ENCODE data around the gene TMEM126B. TPM values are rescaled to one million over a fixed set of nuclear protein-coding genes. Genes with fewer than 3 reads are reported as not detected.
A peak's percentile ranks its signal among the peaks of the same experiment; 100 is the strongest.

The TMEM126B gene
- total RNA-seq = 10 to 100 TPM; 41.1 to 50.5 (median 47.0) TPM

DNA sequence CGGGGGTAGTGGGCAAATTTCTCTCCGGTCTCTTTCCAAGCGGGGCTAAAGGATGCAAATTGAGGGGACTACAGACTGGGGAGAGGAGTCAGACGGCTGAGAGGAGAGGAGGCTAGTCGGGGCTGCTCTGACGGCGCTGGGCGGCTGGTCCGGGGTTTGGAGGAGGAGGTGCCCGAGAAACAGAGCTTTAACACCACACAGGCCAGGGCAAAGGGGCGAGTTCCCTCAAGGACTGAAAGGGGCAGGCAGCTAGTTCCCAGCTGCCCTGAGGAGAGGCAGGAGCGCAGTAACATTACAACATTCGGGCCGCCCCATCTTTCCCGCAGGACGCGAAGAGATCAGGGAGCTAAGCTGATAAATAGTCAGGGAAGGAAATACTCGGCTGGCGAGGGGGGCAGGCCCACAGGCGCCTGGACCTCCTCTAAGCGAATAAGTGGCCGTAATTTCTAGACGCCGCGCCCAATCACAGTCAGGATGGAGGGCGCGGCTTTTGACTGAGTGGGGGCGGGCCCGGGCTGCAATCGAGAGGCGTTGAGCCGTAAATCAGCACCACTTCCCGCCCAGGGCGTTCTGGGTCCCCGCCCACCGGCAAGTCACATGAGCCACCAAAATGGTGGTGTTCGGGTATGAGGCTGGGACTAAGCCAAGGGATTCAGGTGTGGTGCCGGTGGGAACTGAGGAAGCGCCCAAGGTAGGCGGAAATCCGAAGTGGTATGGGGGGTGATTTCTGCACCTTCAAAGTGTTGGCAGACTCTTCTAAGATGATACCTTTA is at the start of gene TMEM126B:
Gene TMEM126B (plus strand): TSS at position 596 of the 773 bp plus-strand sequence. CDS start 15 bp downstream, at position 611.
- Histone ChIP-seq H3K27me3 (no peaks in the 10 kb centered on the region), H3K27ac (peak within 1 kb of the TSS; percentile 91 to 94), H3K36me3 (no peaks in the 10 kb centered on the region), H3K9me3 (no peaks in the 10 kb centered on the region), H3K4me3 (peak within 1 kb of the TSS; percentile 66 to 84 (median 82)), H3K4me1 (peaks cover 0 to 15% of the 10 kb centered on the region in 2 donors)
- intact Hi-C loops (cut with DNase I; ENCODE audit: low total_unique reads) = no loop called here
- peak; percentile 98 for DNase-seq (ENCODE audit: low spot score in 2 of 2)
- TF ChIP-seq POLR2AphosphoS5 (IDR thresholded peaks at IDR 0.05) (peak; percentile 87 to 88 (median 87)), POLR2A (IDR thresholded peaks at IDR 0.05) (peak; percentile 24)
- TF ChIP-seq, protein P1, sequence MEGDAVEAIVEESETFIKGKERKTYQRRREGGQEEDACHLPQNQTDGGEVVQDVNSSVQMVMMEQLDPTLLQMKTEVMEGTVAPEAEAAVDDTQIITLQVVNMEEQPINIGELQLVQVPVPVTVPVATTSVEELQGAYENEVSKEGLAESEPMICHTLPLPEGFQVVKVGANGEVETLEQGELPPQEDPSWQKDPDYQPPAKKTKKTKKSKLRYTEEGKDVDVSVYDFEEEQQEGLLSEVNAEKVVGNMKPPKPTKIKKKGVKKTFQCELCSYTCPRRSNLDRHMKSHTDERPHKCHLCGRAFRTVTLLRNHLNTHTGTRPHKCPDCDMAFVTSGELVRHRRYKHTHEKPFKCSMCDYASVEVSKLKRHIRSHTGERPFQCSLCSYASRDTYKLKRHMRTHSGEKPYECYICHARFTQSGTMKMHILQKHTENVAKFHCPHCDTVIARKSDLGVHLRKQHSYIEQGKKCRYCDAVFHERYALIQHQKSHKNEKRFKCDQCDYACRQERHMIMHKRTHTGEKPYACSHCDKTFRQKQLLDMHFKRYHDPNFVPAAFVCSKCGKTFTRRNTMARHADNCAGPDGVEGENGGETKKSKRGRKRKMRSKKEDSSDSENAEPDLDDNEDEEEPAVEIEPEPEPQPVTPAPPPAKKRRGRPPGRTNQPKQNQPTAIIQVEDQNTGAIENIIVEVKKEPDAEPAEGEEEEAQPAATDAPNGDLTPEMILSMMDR (IDR thresholded peaks at IDR 0.05) = no peak

DNA sequence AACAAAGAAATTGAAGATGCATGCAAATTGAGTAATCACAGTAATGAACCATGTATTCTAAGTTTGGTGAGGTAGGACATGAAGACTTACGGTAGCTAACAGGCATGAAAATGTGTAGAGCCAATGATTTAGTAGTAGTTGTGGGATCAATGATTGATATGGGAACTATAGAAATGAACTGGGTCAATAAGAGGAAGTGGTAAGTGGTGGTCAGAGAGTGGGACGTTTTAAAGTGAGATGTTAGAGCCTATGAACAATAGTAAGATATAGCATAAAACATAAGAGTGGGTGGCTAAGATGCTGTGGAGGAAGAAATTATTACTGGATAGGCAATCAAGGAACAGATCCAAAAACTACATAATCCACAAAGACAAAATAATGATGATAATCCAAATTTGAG is 46.3 kb upstream of the TMEM126B start:
- no peak for DNase-seq (ENCODE audit: low spot score in 2 of 2)
- Histone ChIP-seq H3K27me3 (no peaks in the 10 kb centered on the region), H3K9me3 (peaks cover 0 to 7% of the 10 kb centered on the region in 2 donors), H3K27ac (no peak overlapping the region), H3K4me3 (no peak overlapping the region), H3K4me1 (no peaks in the 10 kb centered on the region), H3K36me3 (no peaks in the 10 kb centered on the region)
- TF ChIP-seq, protein P1 (IDR thresholded peaks at IDR 0.05) = no peak
- TF ChIP-seq POLR2A (IDR thresholded peaks at IDR 0.05) (no peak), POLR2AphosphoS5 (IDR thresholded peaks at IDR 0.05) (no peak)
- intact Hi-C loops (cut with DNase I; ENCODE audit: low total_unique reads) = no loop called here

DNA sequence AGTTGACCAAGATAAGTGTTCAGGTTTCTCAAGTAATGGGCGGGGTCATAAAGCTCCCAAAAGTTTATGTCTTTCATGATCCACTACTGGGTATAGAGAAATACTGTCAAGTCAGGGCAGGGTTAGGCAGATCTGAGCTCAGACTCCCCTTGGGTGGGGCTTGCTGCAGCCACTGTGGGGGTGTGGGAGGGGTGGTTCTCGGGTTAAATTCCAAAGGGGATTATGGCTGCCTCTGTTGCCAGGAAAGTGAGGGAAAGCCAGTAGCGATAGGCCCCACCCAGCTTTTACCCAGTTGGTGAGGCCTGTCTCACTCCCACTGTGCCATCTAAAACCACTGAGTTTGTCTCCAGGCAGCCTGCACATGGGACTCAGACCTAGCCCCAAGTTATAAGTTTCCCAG is 39.0 kb upstream of the TMEM126B start:
- Histone ChIP-seq H3K4me1 (no peaks in the 10 kb centered on the region), H3K36me3 (no peaks in the 10 kb centered on the region), H3K4me3 (no peak overlapping the region), H3K27me3 (no peaks in the 10 kb centered on the region), H3K9me3 (no peaks in the 10 kb centered on the region), H3K27ac (no peak overlapping the region)
- DNase-seq (ENCODE audit: low spot score in 2 of 2) = no peak
- TF ChIP-seq POLR2A (IDR thresholded peaks at IDR 0.05) (no peak), POLR2AphosphoS5 (IDR thresholded peaks at IDR 0.05) (no peak)
- TF ChIP-seq, protein P1 (IDR thresholded peaks at IDR 0.05) = no peak
- intact Hi-C loops (cut with DNase I; ENCODE audit: low total_unique reads) = no loop called here

DNA sequence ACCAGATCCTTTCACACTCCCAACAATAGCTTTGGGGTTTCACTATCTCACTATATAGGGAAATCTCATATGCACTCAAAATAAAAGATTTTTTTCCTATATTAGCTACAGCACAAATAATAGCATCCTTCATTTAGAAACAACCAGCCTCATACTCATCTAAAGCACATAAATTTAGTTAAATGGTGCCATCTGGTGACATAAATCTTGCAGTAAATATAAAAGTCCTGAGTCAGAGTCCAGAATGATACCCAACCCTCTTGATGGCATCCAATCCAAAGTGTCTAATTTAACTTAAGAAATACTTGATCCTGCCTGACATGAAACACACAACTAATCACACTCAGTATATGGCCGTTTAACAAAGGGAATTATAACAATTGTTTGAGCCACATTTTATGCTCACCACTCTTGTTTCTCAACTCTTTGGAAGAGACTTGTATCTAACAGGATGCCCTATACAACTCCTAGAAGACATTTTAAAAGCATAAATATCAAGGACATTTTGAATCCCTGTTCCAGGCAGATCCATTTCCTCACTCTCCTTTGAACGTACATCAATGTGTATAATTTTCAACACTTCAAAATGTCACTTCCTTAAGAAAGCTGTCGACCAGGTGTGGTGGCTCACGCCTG is 37.4 kb upstream of the TMEM126B start:
- no peaks in the 10 kb centered on the region for H3K9me3 ChIP-seq
- no peaks in the 10 kb centered on the region for H3K27me3 ChIP-seq
- TF ChIP-seq POLR2AphosphoS5 (IDR thresholded peaks at IDR 0.05) (no peak), POLR2A (IDR thresholded peaks at IDR 0.05) (no peak)
- TF ChIP-seq, protein P1 (IDR thresholded peaks at IDR 0.05) = no peak
- H3K4me1 ChIP-seq = no peaks in the 10 kb centered on the region
- H3K27ac ChIP-seq = no peak overlapping the region
- H3K36me3 ChIP-seq = no peaks in the 10 kb centered on the region
- intact Hi-C loops (cut with DNase I; ENCODE audit: low total_unique reads) = no loop called here
- no peak for DNase-seq (ENCODE audit: low spot score in 2 of 2)
- no peak overlapping the region for H3K4me3 ChIP-seq

DNA sequence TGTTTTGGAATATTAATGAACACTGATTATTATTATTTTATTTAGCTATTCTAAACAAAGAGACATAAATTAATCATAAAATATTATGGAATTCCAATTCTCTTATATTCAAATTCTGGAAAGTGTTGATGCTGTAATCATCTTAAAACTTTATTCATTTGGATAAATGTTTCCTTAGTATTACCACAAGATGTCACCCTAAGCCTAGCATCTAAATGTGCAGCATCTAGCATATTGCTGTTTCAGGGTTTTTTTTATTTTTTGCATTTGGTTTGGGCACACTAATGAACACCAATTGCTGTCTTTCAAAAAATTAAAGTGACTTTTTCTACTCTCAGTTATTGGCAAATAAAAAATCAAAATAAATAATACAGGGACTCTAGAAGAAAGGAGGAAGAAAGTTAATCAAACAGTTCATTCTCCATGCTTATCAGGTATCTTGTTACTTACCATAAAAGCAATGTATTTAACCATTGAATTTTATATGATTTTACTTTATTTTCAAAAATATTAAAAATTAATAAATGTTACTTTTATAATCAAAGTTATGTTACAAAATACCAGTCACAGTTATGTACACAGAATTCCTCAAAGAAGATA is 33.0 kb upstream of the TMEM126B start:
- intact Hi-C loops (cut with DNase I; ENCODE audit: low total_unique reads) = no loop called here
- DNase-seq (ENCODE audit: low spot score in 2 of 2) = no peak
- Histone ChIP-seq H3K36me3 (no peaks in the 10 kb centered on the region), H3K4me3 (no peak overlapping the region), H3K27me3 (no peaks in the 10 kb centered on the region), H3K27ac (no peak overlapping the region), H3K9me3 (no peaks in the 10 kb centered on the region), H3K4me1 (no peaks in the 10 kb centered on the region)
- TF ChIP-seq POLR2AphosphoS5 (IDR thresholded peaks at IDR 0.05) = no peak
- TF ChIP-seq, protein P1 (IDR thresholded peaks at IDR 0.05) = peak; percentile 17 to 58 (median 57)

All from breast epithelium (tissue), 4 donors.